Breast epithelium (tissue), 4 donors: ENCODE measurements around the gene RBCK1. TPM values are rescaled to one million over a fixed set of nuclear protein-coding genes. Genes with fewer than 3 reads are reported as not detected.

Source experiments
- DNase-seq, 2 donors: peaks; one replicate each; pipeline ENCODE4 v3.0.0-alpha.2; 2019; ENCODE audit warnings: low spot score in 2 of 2
- H3K27ac ChIP-seq, 2 donors: fragments of 200-600 bp; sonication (generic) in 1 of 2; one replicate each; pipeline ENCODE4 v1.5.1; 2016 to 2019; ENCODE audit warnings: mild to moderate bottlenecking in 1 of 2
- H3K27me3 ChIP-seq, 2 donors: fragments of 200-600 bp; sonication (generic) in 1 of 2; one replicate each; pipeline versions ENCODE4 v1.5.1 to v1.6.0; 2017 to 2019; ENCODE audit warnings: control low read depth in 1 of 2, mild to moderate bottlenecking in 1 of 2
- H3K36me3 ChIP-seq: fragments of 200-600 bp; one replicate; pipeline ENCODE4 v1.5.1; 2019
- H3K4me1 ChIP-seq, 2 donors: fragments of 200-600 bp; sonication (generic); one replicate each; pipeline ENCODE4 v1.5.1; 2016 to 2019; ENCODE audit warnings: control low read depth in 1 of 2
- H3K4me3 ChIP-seq, 3 donors: fragments of 200-600 bp; sonication (generic); 1 replicate in 2 of 3; 2 replicates in 1 of 3; pipeline ENCODE4 v1.5.1; 2016 to 2019; ENCODE audit warnings: mild to moderate bottlenecking in 3 of 3, moderate library complexity in 2 of 3
- H3K9me3 ChIP-seq, 2 donors: fragments of 200-600 bp; sonication (generic) in 1 of 2; one replicate each; pipeline ENCODE4 v1.5.1; 2016 to 2019; ENCODE audit warnings: control low read depth in 1 of 2
- POLR2A ChIP-seq: fragments of 450-650 bp; IDR thresholded peaks from one replicate; pipeline ENCODE4 v1.6.1; 2016; ENCODE audit warnings: antibody characterized with exemption, mild to moderate bottlenecking, moderate library complexity
- POLR2AphosphoS5 ChIP-seq, 3 donors: sonication (generic); formaldehyde crosslinking; IDR thresholded peaks; one replicate each; pipeline ENCODE4 v1.6.1; 2017; ENCODE audit warnings: antibody characterized with exemption in 3 of 3
- intact Hi-C: fragments of 100-400 bp; cut with DNase I; formaldehyde crosslinking; loops from one replicate; pipeline ENCODE4 v1.15.1; 2023; ENCODE audit warnings: low total_unique reads
- total RNA-seq, 3 donors: library from RNA; depleted of rRNA; stranded (reverse); fragments of >200 nt; gene quantifications; one replicate each; pipeline ENCODE4 v1.1.0, GENCODE V29; 2016
- TF ChIP-seq, protein P1 (sequence below), 3 donors: fragments of 450-650 bp; IDR thresholded peaks; one replicate each; pipeline ENCODE4 v1.5.1; 2016 to 2017; ENCODE audit warnings: antibody characterized with exemption in 3 of 3, mild to moderate bottlenecking in 3 of 3, moderate library complexity in 3 of 3

The RBCK1 gene
- total RNA-seq, 3 donors from 2014 or later: 61.3 to 69.5 (median 66.2) TPM

DNA sequence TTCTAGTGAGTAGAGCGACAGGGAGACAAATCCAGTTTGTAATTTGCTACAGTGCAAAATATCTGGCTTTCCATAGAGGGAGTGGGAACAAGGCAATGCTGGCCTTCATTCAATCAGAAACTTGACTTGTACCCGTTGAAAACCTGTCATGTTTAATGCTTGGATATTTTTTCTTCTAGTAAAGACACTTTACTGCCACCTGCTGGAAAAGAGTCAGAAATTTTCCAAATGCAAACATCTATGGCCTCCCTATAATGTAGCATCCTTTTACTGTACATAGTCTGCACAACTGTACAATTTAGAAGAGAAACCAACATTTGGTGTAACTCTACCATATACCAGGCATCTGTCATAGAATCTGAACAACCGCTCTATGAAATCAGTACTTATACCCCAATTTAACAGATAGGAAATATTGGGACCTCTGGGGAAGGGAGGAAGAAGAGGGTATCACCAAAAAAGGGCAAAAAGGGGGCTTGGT lies 70.9 kb downstream of the RBCK1 start:
- Histone ChIP-seq H3K4me3 (no peak overlapping the region), H3K9me3 (no peaks in the 10 kb centered on the region), H3K36me3 (no peaks in the 10 kb centered on the region), H3K27me3 (no peaks in the 10 kb centered on the region), H3K4me1 (no peaks in the 10 kb centered on the region), H3K27ac (no peak overlapping the region)
- intact Hi-C loops: no loop called here
- no peak for DNase-seq
- TF ChIP-seq POLR2AphosphoS5 (IDR thresholded peaks at IDR 0.05): no peak
- TF ChIP-seq, protein P1, sequence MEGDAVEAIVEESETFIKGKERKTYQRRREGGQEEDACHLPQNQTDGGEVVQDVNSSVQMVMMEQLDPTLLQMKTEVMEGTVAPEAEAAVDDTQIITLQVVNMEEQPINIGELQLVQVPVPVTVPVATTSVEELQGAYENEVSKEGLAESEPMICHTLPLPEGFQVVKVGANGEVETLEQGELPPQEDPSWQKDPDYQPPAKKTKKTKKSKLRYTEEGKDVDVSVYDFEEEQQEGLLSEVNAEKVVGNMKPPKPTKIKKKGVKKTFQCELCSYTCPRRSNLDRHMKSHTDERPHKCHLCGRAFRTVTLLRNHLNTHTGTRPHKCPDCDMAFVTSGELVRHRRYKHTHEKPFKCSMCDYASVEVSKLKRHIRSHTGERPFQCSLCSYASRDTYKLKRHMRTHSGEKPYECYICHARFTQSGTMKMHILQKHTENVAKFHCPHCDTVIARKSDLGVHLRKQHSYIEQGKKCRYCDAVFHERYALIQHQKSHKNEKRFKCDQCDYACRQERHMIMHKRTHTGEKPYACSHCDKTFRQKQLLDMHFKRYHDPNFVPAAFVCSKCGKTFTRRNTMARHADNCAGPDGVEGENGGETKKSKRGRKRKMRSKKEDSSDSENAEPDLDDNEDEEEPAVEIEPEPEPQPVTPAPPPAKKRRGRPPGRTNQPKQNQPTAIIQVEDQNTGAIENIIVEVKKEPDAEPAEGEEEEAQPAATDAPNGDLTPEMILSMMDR (IDR thresholded peaks at IDR 0.05): peak; percentile 36 to 66 (median 39)

DNA sequence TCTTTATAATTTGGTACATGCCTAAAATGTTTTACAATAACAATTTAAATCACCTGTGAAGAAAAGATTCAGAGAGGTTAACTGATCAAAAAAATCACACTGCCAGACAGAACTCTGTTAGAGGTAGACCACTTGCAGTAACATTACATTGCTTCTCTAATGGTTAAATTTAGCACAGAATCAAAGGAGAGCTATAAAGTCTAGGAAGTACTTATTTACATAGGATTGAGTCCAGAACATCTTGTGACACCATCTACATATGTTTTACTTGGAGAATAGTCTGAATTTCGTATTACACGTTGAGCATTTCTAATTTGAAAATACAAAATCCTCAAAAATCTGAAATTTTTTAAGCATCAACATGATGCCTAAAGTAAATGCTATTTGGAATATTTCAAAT lies 71.4 kb downstream of the RBCK1 start:
- Histone ChIP-seq H3K4me3 (no peak overlapping the region), H3K27me3 (no peaks in the 10 kb centered on the region), H3K9me3 (no peaks in the 10 kb centered on the region), H3K27ac (no peak overlapping the region), H3K36me3 (no peaks in the 10 kb centered on the region), H3K4me1 (no peaks in the 10 kb centered on the region)
- no peak for DNase-seq
- intact Hi-C loops: no loop called here
- TF ChIP-seq POLR2AphosphoS5 (IDR thresholded peaks at IDR 0.05) (no peak), POLR2A (no peak)
- TF ChIP-seq, protein P1 (IDR thresholded peaks at IDR 0.05): no peak

DNA sequence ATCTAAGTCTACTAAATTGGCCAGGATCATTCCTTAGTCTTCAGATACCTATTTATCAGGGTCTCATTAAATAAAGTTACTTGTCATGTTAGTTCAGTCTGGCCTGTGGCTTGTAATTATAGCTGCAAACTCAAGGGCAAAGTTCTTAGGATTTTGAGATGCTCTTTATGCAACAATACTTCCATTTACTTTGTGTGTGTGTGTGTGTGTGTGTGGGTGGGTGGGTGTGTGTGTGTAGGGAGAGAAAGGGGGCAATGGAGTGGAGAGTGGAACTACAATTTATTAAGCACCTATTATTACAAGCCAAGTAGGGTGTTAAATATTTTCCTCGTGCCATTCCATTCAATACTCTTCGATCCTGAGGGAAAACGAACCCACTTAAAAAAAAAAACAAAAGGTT lies 71.9 kb downstream of the RBCK1 start:
- intact Hi-C loops: no loop called here
- no peak overlapping the region for H3K4me3 ChIP-seq
- H3K27me3 ChIP-seq: no peaks in the 10 kb centered on the region
- no peaks in the 10 kb centered on the region for H3K36me3 ChIP-seq
- no peak for DNase-seq
- no peaks in the 10 kb centered on the region for H3K4me1 ChIP-seq
- H3K27ac ChIP-seq: no peak overlapping the region
- no peak for TF ChIP-seq POLR2AphosphoS5 (IDR thresholded peaks at IDR 0.05)
- TF ChIP-seq, protein P1 (IDR thresholded peaks at IDR 0.05): no peak
- no peak for TF ChIP-seq POLR2A
- H3K9me3 ChIP-seq: no peaks in the 10 kb centered on the region

DNA sequence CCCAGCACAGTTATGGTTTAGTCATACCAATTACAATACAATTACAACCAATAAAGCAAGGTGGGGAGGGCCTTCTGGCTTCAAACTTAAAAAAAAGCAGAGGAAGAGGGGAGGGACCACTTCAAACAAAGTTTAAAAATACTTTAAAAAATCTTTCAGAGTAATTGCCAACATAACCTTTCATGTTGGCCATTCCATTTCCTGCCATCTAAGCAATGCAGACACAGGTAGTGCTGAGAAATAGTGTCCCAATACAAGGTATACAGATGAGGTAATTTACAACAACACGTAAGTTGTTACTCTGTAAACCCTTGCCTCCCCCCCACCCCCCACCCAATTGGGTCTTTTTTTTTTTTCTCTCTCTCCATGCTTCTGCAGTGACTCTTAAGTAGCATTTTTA lies 73.1 kb downstream of the RBCK1 start:
- Histone ChIP-seq H3K4me1 (no peaks in the 10 kb centered on the region), H3K4me3 (no peak overlapping the region), H3K27ac (no peak overlapping the region), H3K27me3 (no peaks in the 10 kb centered on the region), H3K36me3 (no peaks in the 10 kb centered on the region), H3K9me3 (no peaks in the 10 kb centered on the region)
- TF ChIP-seq POLR2A: no peak
- TF ChIP-seq POLR2AphosphoS5 (IDR thresholded peaks at IDR 0.05): no peak
- TF ChIP-seq, protein P1 (IDR thresholded peaks at IDR 0.05): no peak
- intact Hi-C loops: no loop called here
- no peak for DNase-seq

Other genes starting within 250 kb of the RBCK1 start
- not detected for gene DEFB128, start 218.6 kb upstream of the RBCK1 start, total RNA-seq
- gene DEFB129, start 181.0 kb upstream of the RBCK1 start, total RNA-seq: not detected
- under 1 TPM; 0.29 to 0.96 (median 0.33) TPM for gene DEFB132, start 150.6 kb upstream of the RBCK1 start, total RNA-seq
- gene C20orf96, start 117.5 kb upstream of the RBCK1 start, total RNA-seq: 1 to 10 TPM; 2.6 to 9.2 (median 6.1) TPM
- 10 to 100 TPM; 10.1 to 14.0 (median 11.5) TPM for gene ZCCHC3, start 110.7 kb upstream of the RBCK1 start, total RNA-seq
- gene SOX12, start 82.7 kb upstream of the RBCK1 start, total RNA-seq: 1 to 10 TPM; 1.1 to 3.7 (median 3.3) TPM
- 10 to 100 TPM in 2 of 3 donors, 1 to 10 TPM in 1; 9.4 to 22.3 (median 21.8) TPM for gene NRSN2, start 61.2 kb upstream of the RBCK1 start, total RNA-seq
- gene TRIB3, start 27.5 kb upstream of the RBCK1 start, total RNA-seq: 10 to 100 TPM in 2 of 3 donors, 1 to 10 TPM in 1; 4.5 to 18.0 (median 14.5) TPM
- 10 to 100 TPM; 37.7 to 56.6 (median 42.3) TPM for gene TBC1D20, start 54.2 kb downstream of the RBCK1 start, total RNA-seq
- 10 to 100 TPM; 55.0 to 90.9 (median 77.7) TPM for gene CSNK2A1, start 135.5 kb downstream of the RBCK1 start, total RNA-seq
- 1 to 10 TPM in 2 of 3 donors, under 1 TPM in 1; 0.44 to 2.6 (median 1.1) TPM for gene TCF15, start 202.0 kb downstream of the RBCK1 start, total RNA-seq
- 10 to 100 TPM; 16.2 to 30.2 (median 21.1) TPM for gene SRXN1, start 244.9 kb downstream of the RBCK1 start, total RNA-seq